Measurements from ENCODE around the gene CDC7.

Gene CDC7

DNA sequence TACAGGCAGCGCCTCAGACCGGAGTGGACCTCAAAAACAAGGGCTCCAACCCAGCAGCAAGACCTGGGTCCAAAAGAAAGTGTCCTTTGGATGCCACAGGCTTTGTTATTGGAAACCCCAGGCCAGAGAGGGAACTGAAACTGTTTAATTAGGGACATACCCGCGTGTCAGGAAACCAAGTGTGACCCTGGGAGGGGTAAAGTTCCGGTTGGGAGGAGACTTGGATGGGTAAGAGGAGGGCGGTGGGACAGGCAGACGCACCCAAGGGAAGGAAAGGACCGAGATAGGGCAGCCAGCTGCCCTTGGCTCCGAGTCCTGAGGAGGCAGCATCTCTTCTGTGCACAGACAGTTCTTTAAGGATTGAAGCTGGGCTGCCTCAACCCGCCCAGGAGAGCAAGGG, 71.4 kb downstream of the CDC7 start:
- DNase-seq (ENCODE audit: insufficient read length, low spot score) (no peak), FAIRE-seq (no peak)
- TF ChIP-seq CTCF (IDR thresholded peaks at IDR 0.05; ENCODE audit: insufficient read depth, missing control alignments) = no peak

Measured in D721Med (cell line).